GM23338 (cell line): ENCODE results near the gene NDFIP1.

Source experiments
- POLR2AphosphoS5 ChIP-seq: IDR thresholded peaks from 2 replicates; pipeline ENCODE4 v1.6.1; 2016; ENCODE audit warnings: antibody characterized with exemption, low read depth
- TF ChIP-seq, protein P1 (sequence below), 2 experiments: fragments of 200-600 bp in 1 of 2; sonication (generic) in 1 of 2; conservative IDR thresholded peaks; 2 replicates each; pipeline versions ENCODE4 v1.5.1 to v1.6.1; 2016 to 2017; ENCODE audit warnings: antibody characterized with exemption in 2 of 2, low read depth in 2 of 2, mild to moderate bottlenecking in 2 of 2, moderate library complexity in 1 of 2

GRCh38 chr5:142110046-142110531, 1.5 kb downstream of the NDFIP1 start:
- TF ChIP-seq, protein P1, sequence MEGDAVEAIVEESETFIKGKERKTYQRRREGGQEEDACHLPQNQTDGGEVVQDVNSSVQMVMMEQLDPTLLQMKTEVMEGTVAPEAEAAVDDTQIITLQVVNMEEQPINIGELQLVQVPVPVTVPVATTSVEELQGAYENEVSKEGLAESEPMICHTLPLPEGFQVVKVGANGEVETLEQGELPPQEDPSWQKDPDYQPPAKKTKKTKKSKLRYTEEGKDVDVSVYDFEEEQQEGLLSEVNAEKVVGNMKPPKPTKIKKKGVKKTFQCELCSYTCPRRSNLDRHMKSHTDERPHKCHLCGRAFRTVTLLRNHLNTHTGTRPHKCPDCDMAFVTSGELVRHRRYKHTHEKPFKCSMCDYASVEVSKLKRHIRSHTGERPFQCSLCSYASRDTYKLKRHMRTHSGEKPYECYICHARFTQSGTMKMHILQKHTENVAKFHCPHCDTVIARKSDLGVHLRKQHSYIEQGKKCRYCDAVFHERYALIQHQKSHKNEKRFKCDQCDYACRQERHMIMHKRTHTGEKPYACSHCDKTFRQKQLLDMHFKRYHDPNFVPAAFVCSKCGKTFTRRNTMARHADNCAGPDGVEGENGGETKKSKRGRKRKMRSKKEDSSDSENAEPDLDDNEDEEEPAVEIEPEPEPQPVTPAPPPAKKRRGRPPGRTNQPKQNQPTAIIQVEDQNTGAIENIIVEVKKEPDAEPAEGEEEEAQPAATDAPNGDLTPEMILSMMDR (conservative IDR thresholded peaks at IDR 0.05; ENCODE audit: low read depth in 2 of 2) = no peak
- no peak for TF ChIP-seq POLR2AphosphoS5
